Ascending aorta (tissue), 2 donors: ENCODE results near the gene TRIO. TPM values are rescaled to one million over a fixed set of nuclear protein-coding genes. Genes with fewer than 3 reads are reported as not detected.

Source experiments
- DNase-seq, 2 donors: peaks; one replicate each; pipeline ENCODE4 v3.0.0-alpha.2; 2019; ENCODE audit warnings: low spot score in 2 of 2
- H3K27ac ChIP-seq, 2 donors: fragments of 200-600 bp; sonication (generic); one replicate each; pipeline ENCODE4 v1.5.1; 2016 to 2017; ENCODE audit warnings: mild to moderate bottlenecking in 1 of 2
- H3K27me3 ChIP-seq: fragments of 200-600 bp; sonication (generic); one replicate; pipeline ENCODE4 v1.5.1; 2017
- H3K36me3 ChIP-seq, 2 donors: fragments of 200-600 bp; sonication (generic); one replicate each; pipeline ENCODE4 v1.5.1; 2016
- H3K4me1 ChIP-seq, 2 donors: fragments of 200-600 bp; sonication (generic); one replicate each; pipeline ENCODE4 v1.5.1; 2016 to 2017; ENCODE audit warnings: mild to moderate bottlenecking in 1 of 2
- H3K4me3 ChIP-seq, 2 donors: fragments of 200-600 bp; sonication (generic); one replicate each; pipeline ENCODE4 v1.5.1; 2016 to 2017; ENCODE audit warnings: mild to moderate bottlenecking in 1 of 2
- H3K9me3 ChIP-seq, 2 donors: fragments of 200-600 bp; sonication (generic); one replicate each; pipeline ENCODE4 v1.5.1; 2016
- CTCF ChIP-seq, 3 experiments: fragments of 200-600 bp in 2 of 3; fragments of 450-650 bp in 1 of 3; sonication (generic) in 2 of 3; IDR thresholded peaks; one replicate each; pipeline ENCODE4 v1.5.1; 2016 to 2019; ENCODE audit warnings: antibody characterized with exemption in 3 of 3, mild to moderate bottlenecking in 1 of 3, moderate library complexity in 1 of 3
- intact Hi-C: fragments of 100-400 bp; cut with DNase I; formaldehyde crosslinking; loops from one replicate; pipeline ENCODE4 v1.15.1; 2023
- total RNA-seq: library from RNA; depleted of rRNA; stranded (reverse); fragments of >200 nt; gene quantifications from one replicate; pipeline ENCODE4 v1.1.0, GENCODE V29; 2016

TRIO gene
- total RNA-seq, 1 donor from 2014 or later = 262 TPM

GRCh38 chr5:14310901-14311300 lies 167.8 kb downstream of the TRIO start:
- no peak overlapping the region for H3K27ac ChIP-seq
- intact Hi-C loops = no loop called here

DNA sequence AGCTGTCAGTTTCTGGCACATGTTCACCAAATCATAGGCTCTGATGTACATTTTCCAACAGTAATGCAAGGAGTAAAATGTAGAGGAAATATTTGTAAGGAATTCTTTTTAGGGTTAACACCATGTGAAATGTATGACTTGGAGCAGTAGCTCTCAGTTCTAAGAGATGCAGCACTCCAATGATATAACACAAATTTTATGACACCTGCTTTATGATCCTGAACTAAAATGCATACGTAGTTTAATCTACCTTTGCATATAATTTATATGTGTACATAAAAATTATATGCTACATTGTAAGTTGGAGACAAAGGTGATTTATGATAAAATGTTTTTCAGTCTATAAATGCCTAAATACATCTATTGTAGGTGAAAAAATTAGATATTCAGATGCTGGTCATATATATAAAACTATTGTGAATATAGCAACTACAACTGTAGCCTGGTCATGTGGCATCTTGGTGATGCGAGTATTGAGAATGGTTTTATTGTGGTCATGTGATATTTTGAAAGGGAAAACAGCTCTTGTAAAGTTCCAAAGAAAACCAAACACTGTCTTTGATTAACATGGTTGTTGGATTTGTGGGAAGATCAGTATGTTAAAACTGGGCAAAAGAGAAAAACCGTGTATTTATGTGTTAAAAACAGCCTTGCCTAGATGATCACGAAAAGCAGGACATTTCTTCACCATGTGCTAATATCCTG lies 171.0 kb downstream of the TRIO start:
- H3K27me3 ChIP-seq = no peaks in the 10 kb centered on the region
- intact Hi-C loops = no loop called here
- H3K9me3 ChIP-seq = no peaks in the 10 kb centered on the region
- H3K36me3 ChIP-seq = peaks cover 28 to 70% of the 10 kb centered on the region in 2 donors
- peaks cover 0 to 5% of the 10 kb centered on the region in 2 donors for H3K4me1 ChIP-seq
- H3K27ac ChIP-seq = no peak overlapping the region
- TF ChIP-seq CTCF (IDR thresholded peaks at IDR 0.05) = no peak
- H3K4me3 ChIP-seq = no peak overlapping the region
- no peak for DNase-seq

More at GRCh38 chr5:14310901-14311300, 167.8 kb downstream of the TRIO start:
- Histone ChIP-seq H3K9me3 (no peaks in the 10 kb centered on the region), H3K27me3 (no peaks in the 10 kb centered on the region), H3K4me3 (no peak overlapping the region), H3K4me1 (peaks cover 0 to 5% of the 10 kb centered on the region in 2 donors), H3K36me3 (peaks cover 15 to 54% of the 10 kb centered on the region in 2 donors)
- no peak for TF ChIP-seq CTCF (IDR thresholded peaks at IDR 0.05)
- DNase-seq = no peak

DNA sequence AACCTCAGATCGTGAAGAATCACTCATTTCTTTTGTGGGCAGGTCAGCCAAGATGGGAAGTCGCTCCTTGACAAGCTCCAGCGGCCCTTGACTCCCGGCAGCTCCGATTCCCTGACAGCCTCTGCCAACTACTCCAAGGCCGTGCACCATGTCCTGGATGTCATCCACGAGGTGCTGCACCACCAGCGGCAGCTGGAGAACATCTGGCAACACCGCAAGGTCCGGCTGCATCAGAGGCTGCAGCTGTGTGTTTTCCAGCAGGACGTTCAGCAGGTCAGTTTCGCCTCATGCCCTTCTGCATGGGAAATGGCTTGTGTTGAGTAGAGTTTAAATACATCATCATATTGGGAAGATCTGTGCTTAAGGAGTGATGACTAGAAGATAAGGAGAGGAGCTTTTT lies 173.3 kb downstream of the TRIO start:
- Histone ChIP-seq H3K27ac (no peak overlapping the region), H3K27me3 (no peaks in the 10 kb centered on the region), H3K9me3 (no peaks in the 10 kb centered on the region), H3K36me3 (peaks cover 25 to 57% of the 10 kb centered on the region in 2 donors), H3K4me3 (no peak overlapping the region), H3K4me1 (peaks cover 0 to 5% of the 10 kb centered on the region in 2 donors)
- no peak for DNase-seq
- intact Hi-C loops = no loop called here
- TF ChIP-seq CTCF (IDR thresholded peaks at IDR 0.05) = no peak

DNA sequence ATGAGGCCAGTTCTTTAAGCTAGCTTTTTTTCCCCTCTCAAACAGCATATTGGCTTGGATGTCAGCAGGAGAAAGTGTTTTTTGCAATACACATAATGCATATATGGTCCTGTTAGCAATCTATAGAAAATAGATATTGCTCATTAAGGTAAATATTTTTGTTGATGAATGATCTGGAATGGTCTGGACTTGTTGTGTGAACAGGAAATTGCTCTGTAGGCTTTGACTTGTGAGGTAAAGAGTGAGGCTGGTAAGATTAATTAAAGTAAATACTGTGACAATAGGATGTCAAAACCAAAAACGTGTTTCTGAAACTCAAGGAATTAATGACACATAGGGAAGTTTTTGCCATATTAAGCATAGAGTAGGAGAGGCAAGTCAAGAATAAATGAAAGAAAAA lies 176.0 kb downstream of the TRIO start:
- H3K9me3 ChIP-seq = no peaks in the 10 kb centered on the region
- TF ChIP-seq CTCF (IDR thresholded peaks at IDR 0.05) = no peak
- intact Hi-C loops = no loop called here
- DNase-seq = no peak
- H3K27ac ChIP-seq = no peak overlapping the region
- no peaks in the 10 kb centered on the region for H3K27me3 ChIP-seq
- no peak overlapping the region for H3K4me3 ChIP-seq
- H3K4me1 ChIP-seq = no peaks in the 10 kb centered on the region
- H3K36me3 ChIP-seq = peaks cover 34 to 53% of the 10 kb centered on the region in 2 donors

- TF ChIP-seq CTCF (IDR thresholded peaks at IDR 0.05) = no peak
- Histone ChIP-seq H3K27me3 (no peaks in the 10 kb centered on the region), H3K27ac (no peak overlapping the region), H3K4me3 (no peak overlapping the region), H3K36me3 (peaks cover 30 to 53% of the 10 kb centered on the region in 2 donors), H3K4me1 (no peaks in the 10 kb centered on the region), H3K9me3 (no peaks in the 10 kb centered on the region)
- intact Hi-C loops = no loop called here
- DNase-seq = no peak
Observed at GRCh38 chr5:14321936-14322335, 178.8 kb downstream of the TRIO start.
